GM12891 (cell line): ENCODE results near the gene CFDP1.

Experiments used
- POLR2A ChIP-seq: IDR thresholded peaks from 2 replicates; pipeline ENCODE4 v1.6.1; 2011; ENCODE audit warnings: low read depth, low read length, control low read depth
- POLR2AphosphoS5 ChIP-seq: IDR thresholded peaks from 2 replicates; pipeline ENCODE4 v1.6.1; 2011; ENCODE audit warnings: low read depth, low read length, control low read depth
- POU2F2 ChIP-seq: IDR thresholded peaks from 2 replicates; pipeline ENCODE4 v1.6.1; 2011; ENCODE audit warnings: low read depth, mild to moderate bottlenecking, control low read depth, low read length, moderate library complexity

DNA sequence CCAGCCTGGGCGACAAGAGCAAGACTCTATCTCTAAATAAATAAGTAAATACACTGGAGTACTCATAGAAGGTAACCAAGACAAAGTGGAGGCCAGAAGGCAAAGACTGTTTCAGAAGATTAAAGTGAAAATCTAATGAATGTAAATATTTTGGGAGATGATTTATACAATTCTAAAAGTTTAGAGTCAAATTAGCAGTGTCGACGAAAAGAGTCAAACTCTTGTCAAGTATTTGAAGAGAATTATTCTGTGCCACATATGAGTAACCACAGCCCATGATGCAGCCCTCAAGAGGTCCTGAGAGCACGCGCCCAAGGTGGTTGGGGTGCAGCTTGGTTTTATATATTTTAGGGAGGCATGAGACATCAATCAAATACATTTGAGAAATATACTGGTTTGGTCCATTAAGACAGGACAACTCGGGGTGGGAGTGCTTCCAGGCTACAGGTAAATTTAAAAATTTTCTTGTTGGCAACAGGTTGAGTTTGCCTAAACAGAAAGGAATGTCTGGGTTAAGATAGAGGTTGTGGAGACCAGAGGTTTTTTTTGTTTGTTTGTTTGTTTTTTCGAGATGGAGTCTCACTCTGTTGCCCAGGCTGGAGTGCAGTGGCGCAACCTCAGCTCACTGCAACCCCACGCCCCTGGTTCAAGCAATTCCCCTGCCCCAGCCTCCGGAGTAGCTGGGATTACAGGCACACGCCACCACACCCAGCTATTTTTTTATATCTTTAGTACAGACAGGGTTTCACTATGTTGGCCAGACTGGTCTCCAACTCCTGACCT, 3.5 kb downstream of the CFDP1 start:
- TF ChIP-seq POLR2A = no peak
- TF ChIP-seq POLR2AphosphoS5 = no peak
- no peak for TF ChIP-seq POU2F2
